ENCODE data around the gene PTPRC.

Gene PTPRC

GRCh38 chr1:198678301-198678836, 39.5 kb downstream of the PTPRC start:
- DNase-seq = no peak

- DNase-seq = no peak
Observed at GRCh38 chr1:198678901-198679329, 40.1 kb downstream of the PTPRC start.

- no peak for DNase-seq
Observed at GRCh38 chr1:198679535-198680173, 40.8 kb downstream of the PTPRC start.

GRCh38 chr1:198680174-198680875, 41.5 kb downstream of the PTPRC start:
- DNase-seq = no peak

- no peak for DNase-seq
Observed at GRCh38 chr1:198681252-198681651, 42.4 kb downstream of the PTPRC start.

GRCh38 chr1:198681831-198682759, 43.3 kb downstream of the PTPRC start:
- peak; percentile 71 for DNase-seq

- DNase-seq = no peak
Observed at GRCh38 chr1:198682850-198683249, 44.0 kb downstream of the PTPRC start.

GRCh38 chr1:198683449-198683848, 44.6 kb downstream of the PTPRC start:
- no peak for DNase-seq

- DNase-seq = no peak
Observed at GRCh38 chr1:198686069-198686728, 47.4 kb downstream of the PTPRC start.

GRCh38 chr1:198687429-198687828, 48.6 kb downstream of the PTPRC start:
- no peak for DNase-seq

- no peak for DNase-seq
Observed at GRCh38 chr1:198691063-198691462, 52.2 kb downstream of the PTPRC start.

GRCh38 chr1:198693321-198693720, 54.5 kb downstream of the PTPRC start:
- DNase-seq = no peak

GRCh38 chr1:198694542-198694941, 55.7 kb downstream of the PTPRC start:
- no peak for DNase-seq

- DNase-seq = no peak
Observed at GRCh38 chr1:198696211-198696610, 57.4 kb downstream of the PTPRC start.

- DNase-seq = peak; percentile 56
Observed at GRCh38 chr1:198699167-198700015, 60.6 kb downstream of the PTPRC start.

GRCh38 chr1:198700016-198700392, 61.2 kb downstream of the PTPRC start:
- DNase-seq = no peak

- no peak for DNase-seq
Observed at GRCh38 chr1:198700396-198700795, 61.6 kb downstream of the PTPRC start.

- DNase-seq = no peak
Observed at GRCh38 chr1:198701250-198701649, 62.4 kb downstream of the PTPRC start.

GRCh38 chr1:198701766-198702539, 63.1 kb downstream of the PTPRC start:
- DNase-seq = no peak

GRCh38 chr1:198708761-198709525, 70.1 kb downstream of the PTPRC start:
- no peak for DNase-seq

Measured in activated effector memory CD4-positive, alpha-beta T cell treated with Interleukin-2 at 50 U/mL for 16 hours (primary cell).